Suppressor macrophage treated with lipopolysaccharide for 1 hour (primary cell): Measurements from ENCODE around the gene CAMK2G.
"Not testable (repeated sequence)": the region's sequence is repeated elsewhere in the genome, so short reads cannot be mapped to it uniquely, and the experiment has no call there.

ENCODE experiments used
- DNase-seq, 3 donors: peaks; one replicate each; pipeline ENCODE4 v3.0.0-alpha.2; 2020 to 2022

CAMK2G gene

GRCh38 chr10:73902351-73902750, 28.0 kb upstream of the CAMK2G start:
- DNase-seq: peak; percentile 55 to 68 (median 67)

GRCh38 chr10:73901261-73901660, 26.9 kb upstream of the CAMK2G start:
- DNase-seq: no peak

- DNase-seq: peak; percentile 65 to 85 (median 77)
Measured at GRCh38 chr10:73900064-73900463, 25.7 kb upstream of the CAMK2G start.

- DNase-seq: peak in 2 of 3 donors; percentile 48 to 49
Measured at GRCh38 chr10:73899423-73899822, 25.1 kb upstream of the CAMK2G start.

GRCh38 chr10:73898730-73899410, 24.5 kb upstream of the CAMK2G start:
- peak in 1 of 3 donors; percentile 67 for DNase-seq

GRCh38 chr10:73897693-73898092, 23.3 kb upstream of the CAMK2G start:
- DNase-seq: no peak

GRCh38 chr10:73895381-73895780, 21.0 kb upstream of the CAMK2G start:
- DNase-seq: not testable (repeated sequence)

- peak; percentile 72 to 83 (median 76) for DNase-seq
Measured at GRCh38 chr10:73894245-73894971, 20.1 kb upstream of the CAMK2G start.

- DNase-seq: no peak
Measured at GRCh38 chr10:73893426-73893825, 19.1 kb upstream of the CAMK2G start.

- peak in 2 of 3 donors; percentile 47 to 53 for DNase-seq
Measured at GRCh38 chr10:73892310-73893030, 18.1 kb upstream of the CAMK2G start.

- peak; percentile 50 to 67 (median 64) for DNase-seq
Measured at GRCh38 chr10:73891540-73891939, 17.2 kb upstream of the CAMK2G start.

GRCh38 chr10:73890830-73891229, 16.5 kb upstream of the CAMK2G start:
- DNase-seq: not testable (repeated sequence)

- no peak for DNase-seq
Measured at GRCh38 chr10:73890261-73890660, 15.9 kb upstream of the CAMK2G start.

- peak in 2 of 3 donors; percentile 40 to 42 for DNase-seq
Measured at GRCh38 chr10:73889416-73889815, 15.1 kb upstream of the CAMK2G start.

GRCh38 chr10:73889014-73889413, 14.7 kb upstream of the CAMK2G start:
- DNase-seq: peak; percentile 96 to 99 (median 98)

GRCh38 chr10:73888514-73888913, 14.2 kb upstream of the CAMK2G start:
- no peak for DNase-seq

GRCh38 chr10:73887294-73888039, 13.1 kb upstream of the CAMK2G start:
- peak; percentile 79 to 89 (median 86) for DNase-seq

- DNase-seq: no peak
Measured at GRCh38 chr10:73886661-73887293, 12.4 kb upstream of the CAMK2G start.

GRCh38 chr10:73886085-73886529, 11.8 kb upstream of the CAMK2G start:
- DNase-seq: peak; percentile 82 to 88 (median 87)

GRCh38 chr10:73884017-73884416, 9.7 kb upstream of the CAMK2G start:
- DNase-seq: no peak

- DNase-seq: no peak
Measured at GRCh38 chr10:73881221-73881919, 7.0 kb upstream of the CAMK2G start.
